GM21717 (cell line): ENCODE results near the gene NOP16.
A peak's percentile ranks its signal among the peaks of the same experiment; 100 is the strongest.
"Not testable (repeated sequence)": the region's sequence is repeated elsewhere in the genome, so short reads cannot be mapped to it uniquely, and the experiment has no call there.

Experiments used
- ATAC-seq: cut with Tn5 transposase; IDR thresholded peaks from one replicate; pipeline ENCODE4 v1.9.1; 2021; ENCODE audit warnings: mild to moderate bottlenecking, moderate library complexity; ENCODE audit not compliant: unreplicated experiment

The NOP16 gene

DNA sequence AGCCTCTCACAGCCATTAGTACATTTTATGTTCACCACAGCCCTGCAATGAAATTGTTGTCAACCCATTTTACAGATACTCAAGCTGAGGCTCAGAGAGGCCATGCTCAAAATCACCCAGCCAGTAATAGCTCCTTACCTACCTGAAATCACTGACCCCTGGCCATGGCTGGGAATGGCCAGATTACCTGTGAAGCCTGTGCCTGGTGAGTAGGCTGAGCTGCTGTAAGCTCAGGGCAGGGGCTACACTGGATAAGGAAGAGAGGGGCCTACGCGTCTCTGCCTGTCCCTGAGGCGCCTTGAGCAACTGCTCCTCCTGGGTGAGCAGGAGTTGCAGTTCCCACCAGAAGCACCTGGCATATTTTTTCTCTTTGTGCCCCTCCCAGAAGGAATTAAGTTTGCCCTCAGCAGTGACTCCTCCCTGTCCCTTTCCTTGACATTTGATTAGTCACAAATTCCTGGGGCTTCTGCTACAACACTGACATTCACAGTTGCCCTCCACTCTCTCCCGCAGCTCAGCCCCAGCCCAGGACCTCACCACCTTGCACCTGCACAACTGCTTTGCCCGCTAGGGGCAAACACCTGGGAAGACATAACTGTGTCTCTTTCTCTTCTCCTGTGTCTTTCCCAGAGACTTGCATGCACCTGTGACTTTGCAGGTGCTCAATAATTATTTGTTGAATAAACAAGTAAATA, 22.2 kb upstream of the NOP16 start:
- no peak for ATAC-seq

DNA sequence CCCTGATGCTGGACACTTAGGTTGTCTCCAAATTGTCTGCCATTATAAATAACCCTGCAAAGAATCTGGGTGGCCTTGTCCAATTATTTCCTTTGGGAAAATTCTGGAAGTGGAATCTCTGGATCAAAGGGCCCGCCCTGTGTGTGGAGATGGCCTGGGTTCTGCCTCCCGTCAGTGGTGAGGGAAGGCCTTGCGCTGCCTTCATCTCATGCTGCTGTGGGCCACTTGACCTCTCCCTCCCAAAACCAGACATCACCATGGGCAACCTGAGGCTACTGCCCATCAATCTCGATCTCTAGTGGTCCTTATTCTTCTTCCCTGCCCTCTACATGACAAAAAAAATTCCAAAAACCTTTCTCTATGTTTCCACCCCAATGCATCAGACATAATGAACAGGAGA, 21.4 kb upstream of the NOP16 start:
- ATAC-seq = no peak

DNA sequence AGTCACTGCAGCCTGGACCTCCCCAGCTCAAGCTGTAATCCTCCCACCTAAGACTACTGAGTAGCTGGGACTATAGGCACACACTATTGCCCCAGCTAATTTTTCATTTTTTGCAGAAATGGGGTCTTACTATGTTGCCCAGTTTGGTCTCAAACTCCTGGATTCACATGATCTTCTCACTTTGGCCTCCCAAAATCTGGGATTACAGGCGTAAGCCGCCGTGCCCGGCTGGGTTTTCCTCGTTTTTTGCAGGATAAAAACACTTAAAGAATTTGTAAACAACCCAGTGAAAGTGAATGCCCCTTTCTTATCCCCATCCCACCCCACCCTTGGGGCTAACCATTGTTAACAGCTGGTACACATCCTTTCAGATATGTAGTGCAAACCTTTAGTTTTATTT, 20.2 kb upstream of the NOP16 start:
- ATAC-seq = no peak

DNA sequence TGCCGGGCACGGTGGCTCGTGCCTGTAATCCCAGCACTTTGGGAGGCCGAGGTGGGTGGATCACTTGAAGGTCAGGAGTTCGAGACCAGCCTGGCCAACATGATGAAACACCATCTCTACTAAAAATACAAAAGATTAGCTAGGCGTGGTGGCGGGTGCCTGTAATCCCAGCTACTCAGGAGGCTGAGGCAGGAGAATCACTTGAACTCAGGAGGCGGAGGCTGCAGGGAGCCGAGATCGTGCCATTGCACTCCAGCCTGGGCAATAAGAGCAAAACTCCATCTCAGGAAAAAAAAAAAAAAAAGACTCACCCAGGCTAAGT, 19.8 kb upstream of the NOP16 start:
- not testable (repeated sequence) for ATAC-seq

DNA sequence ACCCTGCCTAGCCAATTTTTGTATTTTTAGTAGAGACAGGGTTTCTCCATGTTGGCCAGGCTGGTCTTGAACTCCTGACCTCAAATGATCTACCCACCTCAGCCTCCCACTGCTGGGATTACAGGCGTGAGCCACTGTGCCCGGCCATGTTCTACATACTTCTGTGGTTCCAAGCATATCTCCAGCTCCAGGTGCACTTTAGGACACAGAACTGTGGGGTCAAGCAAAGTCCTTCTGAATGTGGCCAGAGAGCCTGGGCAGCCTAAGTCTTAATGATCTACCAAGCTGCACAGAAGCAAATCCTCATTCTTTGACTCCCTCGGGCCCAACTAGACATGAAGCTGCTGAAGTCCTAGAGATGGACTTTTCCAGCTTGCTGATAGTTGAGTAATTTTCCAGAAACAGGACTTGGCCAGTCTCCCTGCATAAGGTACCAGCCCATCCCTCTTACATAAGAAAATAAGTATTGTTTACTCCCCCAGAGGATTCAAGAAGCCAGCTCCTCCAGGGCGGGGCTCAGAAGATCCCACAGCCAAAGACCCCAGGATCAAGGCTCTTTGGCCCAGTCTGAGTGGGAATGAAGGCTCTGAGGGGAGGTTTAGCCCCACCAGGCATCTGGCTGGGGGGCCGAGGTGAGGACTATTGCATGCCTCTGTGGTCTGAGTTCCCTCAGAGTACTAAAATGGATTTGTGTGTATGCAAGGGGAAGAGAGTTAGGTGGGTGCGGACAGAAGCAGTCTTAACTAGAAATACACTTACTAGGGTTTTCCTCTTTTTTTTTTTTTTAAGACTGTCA, 19.3 kb upstream of the NOP16 start:
- ATAC-seq = no peak

DNA sequence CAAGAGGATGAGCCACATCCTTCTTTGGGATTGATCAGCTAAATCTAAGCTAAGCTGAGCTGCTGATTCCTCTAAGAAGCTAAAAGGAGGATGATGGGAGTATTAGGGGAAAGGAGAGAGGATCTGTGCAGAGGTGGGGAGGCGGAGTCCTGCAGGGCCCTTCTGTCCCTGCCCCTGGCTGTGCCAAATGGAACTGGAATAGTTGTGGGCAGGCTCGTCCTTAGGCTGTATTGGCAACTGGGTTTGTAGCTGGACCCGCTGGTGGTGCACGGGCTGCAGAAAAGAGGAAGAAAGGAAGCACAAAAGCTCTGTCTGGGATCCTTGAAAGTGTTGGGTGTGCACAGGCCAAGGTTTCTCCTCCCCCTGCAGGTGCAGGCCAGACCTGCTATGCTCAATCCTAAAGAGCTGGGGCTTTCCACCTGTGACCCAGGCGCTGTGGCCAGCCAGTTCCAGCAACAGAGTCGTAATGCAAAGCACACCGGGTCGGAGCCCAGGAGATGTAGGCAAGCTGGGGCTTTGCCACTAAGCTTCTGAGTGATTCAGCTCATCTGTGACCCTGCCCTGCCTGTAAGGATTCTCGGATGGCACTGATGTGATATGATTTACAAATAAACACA, 18.1 kb upstream of the NOP16 start:
- no peak for ATAC-seq

DNA sequence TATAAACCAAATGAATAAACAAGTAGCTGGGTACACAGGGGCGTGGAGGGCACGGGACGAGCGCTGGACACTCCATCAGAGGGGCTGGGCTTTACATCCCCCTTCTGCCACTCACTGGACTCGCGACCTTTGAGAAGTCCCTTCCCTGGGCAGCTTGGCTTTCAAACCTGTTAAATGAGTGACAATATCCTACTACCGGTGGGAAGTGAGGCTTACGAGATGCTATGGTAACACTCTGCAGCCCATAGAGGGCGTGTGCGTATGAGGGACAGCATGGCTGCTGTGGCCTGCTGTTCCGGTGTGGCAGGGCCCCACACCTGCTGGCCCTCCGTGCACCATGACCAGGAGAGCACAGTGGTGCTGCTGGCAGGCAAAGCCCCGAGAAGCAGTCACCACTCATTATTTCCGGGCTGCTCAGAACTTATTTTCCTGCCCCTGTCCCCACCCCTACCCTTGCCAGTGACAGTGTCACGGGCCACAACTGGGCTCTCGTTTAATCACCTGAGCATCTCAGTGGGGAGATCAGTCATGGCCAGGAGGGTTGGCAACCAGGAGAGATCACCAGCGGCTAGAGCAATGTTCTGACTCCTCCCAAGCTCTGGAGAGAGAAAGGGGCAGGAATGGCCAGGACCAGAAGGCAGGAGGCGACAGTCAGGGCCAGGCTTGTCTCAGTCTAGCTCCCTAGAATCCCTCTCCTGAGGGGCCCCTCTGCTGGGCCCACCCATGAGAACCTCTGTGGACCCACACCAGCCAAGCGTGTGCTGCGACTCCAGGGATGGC, 17.4 kb upstream of the NOP16 start:
- no peak for ATAC-seq

DNA sequence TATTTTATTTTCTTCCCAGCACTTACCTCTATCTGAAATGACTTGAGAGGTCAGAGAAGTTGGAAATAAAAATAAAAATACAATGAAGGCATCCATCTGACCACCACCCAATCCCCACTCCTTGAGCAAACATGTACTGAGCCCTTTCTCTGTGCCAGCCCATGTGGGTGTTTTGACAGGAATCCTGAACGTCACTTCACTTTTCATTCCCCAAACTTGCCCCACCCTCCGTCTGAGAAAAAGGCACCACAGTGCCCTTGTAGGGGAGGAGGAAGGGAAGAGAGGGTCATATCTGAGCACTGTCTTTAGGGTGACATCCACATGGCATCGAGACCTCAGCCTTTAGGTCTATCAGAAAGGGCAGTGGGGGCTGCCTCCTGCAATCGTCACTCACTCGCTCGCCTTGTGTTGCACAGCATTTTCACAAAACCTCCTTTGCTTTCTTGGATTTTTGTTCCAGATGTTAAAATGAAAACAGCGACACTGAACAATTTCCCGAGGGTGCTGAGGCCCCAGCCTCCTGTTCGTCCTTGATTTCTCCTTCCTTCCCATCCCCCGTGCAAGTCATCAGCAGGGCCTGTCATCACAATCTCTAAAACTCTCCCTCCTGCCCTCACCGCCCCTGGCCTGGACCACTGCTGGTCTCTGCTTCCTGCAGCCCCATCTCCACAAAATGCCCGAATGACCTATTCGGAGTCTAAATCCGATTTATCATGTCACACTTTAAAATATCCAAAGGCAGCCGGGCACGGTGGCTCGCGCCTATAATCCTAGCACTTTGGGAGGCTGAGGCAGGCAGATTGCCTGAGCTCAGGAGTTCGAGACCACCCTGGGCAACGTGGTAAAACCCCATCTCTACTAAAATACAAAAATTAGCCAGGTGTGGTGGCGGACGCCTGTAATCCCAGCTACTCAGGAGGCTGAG, 13.1 kb upstream of the NOP16 start:
- ATAC-seq = no peak

DNA sequence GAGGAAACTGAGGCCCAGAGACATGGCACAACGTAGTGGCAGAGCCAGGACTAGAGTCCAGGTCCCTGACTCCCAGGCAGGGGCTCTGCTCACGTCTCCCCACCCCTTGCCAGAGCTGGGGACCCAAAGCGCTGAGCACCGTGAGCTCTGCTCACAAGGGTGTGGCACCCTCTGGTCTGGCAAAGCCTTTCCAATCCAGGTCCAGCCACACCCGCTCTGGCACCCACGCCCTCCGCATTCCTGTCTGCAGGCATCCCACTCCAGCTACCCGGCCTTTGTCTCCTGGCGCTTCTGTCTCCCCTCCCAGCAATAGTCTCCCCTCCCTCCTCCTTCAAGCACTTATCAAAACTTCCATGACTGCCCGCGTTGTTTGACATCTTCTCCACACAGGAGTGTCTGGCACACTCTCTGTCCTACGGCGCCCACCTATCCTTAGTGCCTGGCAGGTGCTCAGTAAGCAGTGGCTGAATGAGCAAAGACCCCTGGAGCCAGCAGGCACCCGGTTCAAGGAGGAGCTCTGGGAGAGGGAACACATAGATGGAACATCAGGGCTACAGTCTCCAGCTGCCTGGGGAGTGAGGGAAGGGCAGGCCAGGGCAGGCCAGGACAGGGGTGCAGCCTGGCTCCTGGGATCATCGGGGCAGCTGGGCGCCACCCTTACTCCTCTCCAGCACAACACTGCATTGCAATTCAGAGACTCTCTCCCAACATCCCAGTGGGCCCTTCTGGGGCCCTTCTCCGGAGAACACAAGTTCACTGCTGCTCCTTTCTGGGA, 12.2 kb upstream of the NOP16 start:
- ATAC-seq = no peak

DNA sequence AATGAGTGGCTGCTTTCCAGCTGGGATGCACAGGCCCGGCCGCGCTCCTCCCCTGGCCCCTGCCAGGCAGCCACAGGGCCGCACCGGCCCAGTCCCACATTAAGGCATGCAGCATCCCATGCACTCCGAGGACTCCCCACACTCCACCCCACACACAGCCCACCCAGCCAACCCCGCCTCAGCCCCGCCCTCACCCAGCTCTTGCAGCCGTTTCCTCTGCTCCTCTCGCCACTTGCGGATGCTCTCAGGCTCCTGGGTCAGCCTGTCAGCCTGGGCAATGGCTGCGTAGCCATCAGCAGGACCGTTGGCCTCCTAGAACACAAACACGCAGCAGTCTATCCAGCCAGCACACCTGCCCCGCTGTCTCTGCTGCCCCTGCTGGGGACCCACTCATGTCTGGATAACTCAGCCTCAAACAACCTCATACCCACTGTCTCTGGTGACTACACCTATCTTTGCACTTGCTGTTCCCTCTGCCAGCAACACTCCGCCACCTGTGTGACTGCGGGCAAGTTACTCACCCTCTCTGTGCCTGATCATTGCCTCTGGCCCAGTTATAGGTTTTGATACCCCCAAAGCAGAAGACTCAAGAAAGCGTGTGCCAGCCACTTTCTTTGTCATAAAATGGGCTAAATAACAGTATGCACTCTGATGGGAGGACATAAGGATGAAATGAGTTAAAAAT, 9.5 kb upstream of the NOP16 start:
- ATAC-seq = no peak

DNA sequence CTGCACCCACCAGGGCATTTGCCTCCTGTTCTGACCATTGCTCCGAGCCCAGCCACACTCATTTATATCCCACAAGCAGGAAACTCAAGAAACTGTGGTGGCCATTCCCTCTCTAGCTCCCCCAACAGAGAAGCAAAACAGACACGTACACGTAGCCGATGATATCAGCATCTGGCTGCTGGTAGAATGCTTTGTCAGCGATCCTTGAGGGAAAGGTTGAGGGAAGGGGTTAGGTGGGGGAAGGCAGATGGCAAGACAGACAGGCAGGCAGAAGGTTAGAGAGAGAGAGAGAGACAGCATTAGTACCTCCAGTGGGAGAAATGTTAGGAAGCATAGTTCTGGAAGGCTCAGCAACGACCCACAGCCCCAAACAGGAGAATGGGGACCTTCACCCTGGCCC, 7.9 kb upstream of the NOP16 start:
- ATAC-seq = no peak

DNA sequence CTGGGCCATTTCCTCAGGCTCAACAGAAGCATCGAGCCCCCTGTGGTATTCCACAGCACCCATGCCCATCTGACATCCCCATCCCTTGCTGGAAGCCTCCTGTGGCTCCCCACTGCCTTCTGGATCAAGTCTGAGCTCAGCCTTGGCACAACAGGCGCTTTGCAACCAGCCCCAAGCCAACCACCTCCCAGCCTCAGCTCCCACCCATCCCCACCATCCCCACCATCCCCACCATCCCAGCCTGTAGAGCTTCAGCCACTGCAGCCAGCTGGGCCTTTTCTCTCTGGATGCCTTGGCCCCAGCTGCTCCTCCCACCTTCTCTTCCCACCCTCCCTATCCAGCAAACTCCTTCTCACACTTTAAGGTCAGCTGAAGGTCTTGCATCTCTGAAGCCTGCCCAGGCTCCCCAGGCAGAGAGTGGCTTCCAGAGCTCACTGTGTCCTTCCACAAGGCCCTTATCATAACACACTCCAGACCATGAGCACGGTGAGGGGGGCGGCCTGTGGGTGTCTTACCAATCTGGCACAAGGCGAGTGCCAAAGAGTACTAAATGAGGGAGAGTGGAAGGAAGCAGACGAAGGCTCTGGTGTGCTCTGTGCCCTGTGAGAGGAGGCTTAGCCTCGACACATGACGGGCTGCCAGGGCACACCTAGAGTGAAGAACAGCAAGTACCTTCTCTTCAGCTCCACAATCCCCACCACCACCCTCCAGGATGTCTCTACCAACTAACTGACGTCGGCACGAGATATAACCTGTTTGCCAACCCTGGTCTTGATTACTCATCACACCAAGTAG, 6.7 kb upstream of the NOP16 start:
- no peak for ATAC-seq

DNA sequence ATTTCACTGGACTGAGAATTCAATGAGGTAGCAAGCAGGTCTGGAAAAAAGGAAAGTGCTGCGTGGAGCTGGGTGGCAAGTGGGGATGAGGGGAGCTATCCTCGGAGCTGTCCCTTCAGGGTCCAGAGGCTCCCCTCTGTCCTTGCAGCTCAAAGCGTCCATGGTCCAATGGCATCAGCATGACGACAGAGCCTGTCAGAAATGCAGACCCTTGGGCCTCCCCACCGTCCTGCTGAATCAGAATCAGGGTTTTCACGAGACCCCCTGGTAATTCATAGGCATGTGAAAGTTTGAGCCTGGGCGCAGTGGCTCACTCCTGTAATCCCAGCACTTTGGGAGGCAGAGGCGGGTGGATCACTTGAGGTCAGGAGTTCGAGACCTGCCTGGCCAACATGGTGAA, 5.7 kb upstream of the NOP16 start:
- ATAC-seq = no peak

DNA sequence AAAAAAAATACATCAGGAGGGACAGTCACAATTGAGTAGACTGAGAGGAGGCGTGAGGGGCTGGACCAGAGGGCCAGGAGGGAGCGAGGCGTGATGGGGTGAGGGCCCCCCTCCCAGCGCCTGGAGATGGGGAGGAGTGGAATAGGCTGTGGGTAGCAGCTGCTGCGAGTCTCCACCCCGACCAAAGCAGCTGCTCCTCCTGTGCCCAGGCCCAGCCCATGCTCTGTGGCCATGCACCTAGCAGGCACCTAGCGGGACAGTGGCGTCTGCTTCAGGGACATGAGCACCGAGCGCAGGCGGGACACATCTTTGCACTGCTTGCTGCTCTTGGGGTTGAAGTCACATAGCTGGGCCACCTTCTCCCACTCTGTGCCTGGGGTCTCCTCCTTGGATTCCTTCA, 4.1 kb upstream of the NOP16 start:
- no peak for ATAC-seq

DNA sequence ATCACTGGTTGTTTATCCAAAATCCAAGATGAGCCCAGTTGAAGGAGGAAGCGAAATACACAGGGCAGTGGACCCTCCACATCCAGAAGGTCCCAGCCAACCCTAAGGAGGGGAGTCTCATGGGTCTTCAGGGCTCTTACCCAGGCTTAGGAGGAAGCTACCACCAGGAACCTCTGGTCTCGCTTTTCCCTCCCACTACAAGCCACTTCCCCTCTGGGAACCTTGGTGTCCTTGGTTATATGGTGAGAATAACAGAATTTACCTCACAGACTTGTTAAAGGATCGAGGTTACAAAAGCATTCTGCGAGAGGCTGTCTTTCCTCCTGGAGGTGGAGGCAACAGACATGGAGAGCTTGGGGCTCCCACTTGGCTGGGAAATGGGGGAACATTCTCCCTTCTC, 3.6 kb upstream of the NOP16 start:
- no peak for ATAC-seq

DNA sequence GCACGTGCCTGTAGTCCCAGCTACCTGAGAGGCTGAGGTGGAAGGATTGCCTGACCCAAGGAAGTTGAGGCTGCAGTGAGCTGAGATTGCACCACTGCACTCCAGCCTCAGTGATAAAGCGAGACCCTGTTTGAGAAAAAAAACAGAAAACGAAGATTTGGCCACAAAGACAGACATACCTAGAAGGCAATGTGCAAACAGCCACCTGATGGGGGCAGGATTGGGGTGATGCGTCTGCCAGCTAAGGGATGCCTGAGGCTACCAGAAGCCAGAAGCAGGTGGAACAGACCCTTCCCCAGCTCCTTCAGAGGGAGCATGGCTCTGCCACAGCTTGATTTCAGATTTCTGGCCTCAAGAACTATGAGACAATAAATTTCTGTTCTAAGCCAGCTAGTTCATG, 3.1 kb upstream of the NOP16 start:
- ATAC-seq = no peak

DNA sequence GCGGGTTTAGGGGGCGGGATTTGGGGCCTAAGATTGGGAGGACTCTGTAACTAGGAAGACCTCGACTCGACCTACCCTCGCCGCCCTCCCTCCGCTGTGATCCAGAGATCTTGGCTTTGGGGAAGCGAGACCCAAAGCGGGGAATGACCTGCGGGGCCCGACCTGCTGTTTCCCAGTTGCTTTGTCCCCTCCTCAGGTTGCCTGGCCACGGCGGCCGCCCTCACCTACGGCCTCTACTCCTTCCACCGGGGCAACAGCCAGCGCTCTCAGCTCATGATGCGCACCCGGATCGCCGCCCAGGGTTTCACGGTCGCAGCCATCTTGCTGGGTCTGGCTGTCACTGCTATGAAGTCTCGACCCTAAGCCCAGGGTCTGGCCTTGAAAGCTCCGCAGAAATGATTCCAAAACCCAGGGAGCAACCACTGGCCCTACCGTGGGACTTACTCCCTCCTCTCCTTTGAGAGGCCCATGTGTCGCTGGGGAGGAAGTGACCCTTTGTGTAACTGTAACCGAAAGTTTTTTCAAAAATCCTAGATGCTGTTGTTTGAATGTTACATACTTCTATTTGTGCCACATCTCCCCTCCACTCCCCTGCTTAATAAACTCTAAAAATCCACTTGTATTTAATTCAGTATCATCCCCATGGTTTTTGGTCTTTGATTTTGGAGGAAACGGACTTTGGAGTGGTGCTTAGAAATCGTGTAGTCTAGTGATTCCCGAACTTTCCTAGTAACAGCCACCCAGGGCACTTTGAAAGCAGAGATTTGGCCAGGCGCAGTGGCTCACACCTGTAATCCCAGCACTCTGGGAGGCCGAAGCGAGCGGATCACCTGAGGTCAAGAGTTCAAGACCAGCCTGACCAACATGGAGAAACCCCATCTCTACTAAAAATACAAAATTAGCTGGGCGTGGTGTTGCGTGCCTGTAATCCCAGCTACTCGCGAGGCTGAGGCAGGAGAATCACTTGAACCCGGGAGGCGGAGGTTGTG, 1.0 kb upstream of the NOP16 start:
- ATAC-seq = peak; percentile 31
